Calu3 (cell line): Measurements from ENCODE around the gene MYRIP. TPM values are rescaled to one million over a fixed set of nuclear protein-coding genes. Genes with fewer than 3 reads are reported as not detected.

ENCODE experiments used
- BruUV-seq: library from RNA; stranded (reverse); fragments of 400-500 nt; replicated peaks from 2 replicates; lab custom pipeline; 2021; lab: Mats Ljungman, UMichigan
- CTCF ChIA-PET: fragments of 300-600 bp; sonication (Branson Sonifier 250); formaldehyde crosslinking; loops from one replicate; lab custom pipeline; 2022; ENCODE audit warnings: antibody characterized with exemption; lab: Charles Lee
- DNase-seq: peaks from one replicate; pipeline ENCODE4 v3.0.0; 2022
- H3K27ac Mint-ChIP-seq: one replicate; pipeline ENCODE4 v1.8.0; 2022; ENCODE audit warnings: mixed read lengths; ENCODE audit not compliant: unreplicated experiment
- H3K27me3 Mint-ChIP-seq: one replicate; pipeline ENCODE4 v1.8.0; 2022; ENCODE audit warnings: mixed read lengths; ENCODE audit not compliant: unreplicated experiment
- H3K36me3 Mint-ChIP-seq: one replicate; pipeline ENCODE4 v1.8.0; 2022; ENCODE audit warnings: mild to moderate bottlenecking, moderate library complexity, mixed read lengths; ENCODE audit not compliant: insufficient read depth, unreplicated experiment
- H3K4me1 Mint-ChIP-seq: one replicate; pipeline ENCODE4 v1.8.0; 2022; ENCODE audit warnings: mild to moderate bottlenecking, low read depth, mixed read lengths; ENCODE audit not compliant: unreplicated experiment
- H3K4me3 Mint-ChIP-seq: one replicate; pipeline ENCODE4 v1.8.0; 2022; ENCODE audit warnings: mild to moderate bottlenecking, low read depth, moderate library complexity, mixed read lengths; ENCODE audit not compliant: unreplicated experiment
- H3K9me3 Mint-ChIP-seq: one replicate; pipeline ENCODE4 v1.8.0; 2022; ENCODE audit warnings: low read depth, mixed read lengths; ENCODE audit not compliant: unreplicated experiment
- intact Hi-C: fragments of 100-400 bp; cut with micrococcal nuclease; formaldehyde crosslinking; loops from one replicate; pipeline ENCODE4 v1.10.0; 2022; ENCODE audit not compliant: unreplicated experiment
- total RNA-seq: library from RNA; stranded (reverse); gene quantifications from 2 replicates; pipeline ENCODE4 v1.2.3, GENCODE V29; 2022
- TF ChIP-seq, protein P1 (sequence below): fragments of 200-600 bp; IDR thresholded peaks from one replicate; pipeline ENCODE4 v1.8.0; 2022; ENCODE audit warnings: antibody characterized with exemption; ENCODE audit not compliant: unreplicated experiment

Gene MYRIP
- total RNA-seq, 1 experiment from 2014 or later = 5.6 TPM

DNA sequence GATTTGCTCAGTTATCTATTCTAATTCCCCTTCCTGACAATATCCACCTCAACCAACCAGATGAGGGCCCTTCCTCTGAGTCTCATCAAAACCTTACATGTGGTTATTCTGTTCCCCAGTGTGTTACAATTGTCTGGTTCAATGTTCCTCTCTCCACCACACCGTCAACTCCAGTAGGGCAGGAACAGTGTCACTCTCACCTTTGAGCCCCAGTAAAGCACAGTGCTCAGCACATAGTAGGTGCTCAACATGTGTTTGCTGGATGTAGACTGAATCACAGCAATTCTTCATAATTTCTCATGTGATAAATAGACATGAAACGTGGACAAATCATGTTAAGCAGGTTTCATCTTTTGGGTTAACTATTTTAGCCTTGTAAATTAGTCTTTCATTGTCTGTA, 397.1 kb downstream of the MYRIP start:
- DNase-seq = no peak
- H3K9me3 Mint-ChIP-seq = no peaks in the 10 kb centered on the region
- TF ChIP-seq, protein P1, sequence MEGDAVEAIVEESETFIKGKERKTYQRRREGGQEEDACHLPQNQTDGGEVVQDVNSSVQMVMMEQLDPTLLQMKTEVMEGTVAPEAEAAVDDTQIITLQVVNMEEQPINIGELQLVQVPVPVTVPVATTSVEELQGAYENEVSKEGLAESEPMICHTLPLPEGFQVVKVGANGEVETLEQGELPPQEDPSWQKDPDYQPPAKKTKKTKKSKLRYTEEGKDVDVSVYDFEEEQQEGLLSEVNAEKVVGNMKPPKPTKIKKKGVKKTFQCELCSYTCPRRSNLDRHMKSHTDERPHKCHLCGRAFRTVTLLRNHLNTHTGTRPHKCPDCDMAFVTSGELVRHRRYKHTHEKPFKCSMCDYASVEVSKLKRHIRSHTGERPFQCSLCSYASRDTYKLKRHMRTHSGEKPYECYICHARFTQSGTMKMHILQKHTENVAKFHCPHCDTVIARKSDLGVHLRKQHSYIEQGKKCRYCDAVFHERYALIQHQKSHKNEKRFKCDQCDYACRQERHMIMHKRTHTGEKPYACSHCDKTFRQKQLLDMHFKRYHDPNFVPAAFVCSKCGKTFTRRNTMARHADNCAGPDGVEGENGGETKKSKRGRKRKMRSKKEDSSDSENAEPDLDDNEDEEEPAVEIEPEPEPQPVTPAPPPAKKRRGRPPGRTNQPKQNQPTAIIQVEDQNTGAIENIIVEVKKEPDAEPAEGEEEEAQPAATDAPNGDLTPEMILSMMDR = no peak
- CTCF ChIA-PET = no interaction called here
- BruUV-seq = no TSS peak
- H3K4me3 Mint-ChIP-seq = no peak overlapping the region
- H3K27ac Mint-ChIP-seq = no peak overlapping the region
- intact Hi-C loops = no loop called here
- no peaks in the 10 kb centered on the region for H3K4me1 Mint-ChIP-seq
- H3K36me3 Mint-ChIP-seq = no peaks in the 10 kb centered on the region
- no peaks in the 10 kb centered on the region for H3K27me3 Mint-ChIP-seq

DNA sequence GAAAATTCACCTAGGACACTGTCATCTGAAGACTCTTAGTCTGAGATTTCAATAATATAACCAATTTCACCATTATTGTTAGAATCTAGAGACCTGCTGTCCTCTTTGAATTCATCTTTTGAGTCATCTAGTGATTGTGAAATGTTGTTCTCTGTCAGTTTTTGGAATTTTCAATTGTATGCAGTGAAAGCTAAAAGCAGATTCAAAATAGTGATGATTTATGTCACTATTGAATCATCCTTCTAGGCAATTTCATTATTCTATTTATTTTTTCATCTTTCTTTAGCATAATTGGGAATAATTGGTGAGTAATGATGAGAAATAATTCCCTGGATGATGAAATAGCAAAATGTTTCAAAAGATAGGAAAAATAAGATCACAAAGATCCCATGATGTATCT, 398.4 kb downstream of the MYRIP start:
- no peak for DNase-seq
- H3K27ac Mint-ChIP-seq = no peak overlapping the region
- no TSS peak for BruUV-seq
- CTCF ChIA-PET = no interaction called here
- intact Hi-C loops = no loop called here
- H3K4me3 Mint-ChIP-seq = no peak overlapping the region
- no peaks in the 10 kb centered on the region for H3K36me3 Mint-ChIP-seq
- TF ChIP-seq, protein P1 = no peak
- no peaks in the 10 kb centered on the region for H3K9me3 Mint-ChIP-seq
- no peaks in the 10 kb centered on the region for H3K4me1 Mint-ChIP-seq
- no peaks in the 10 kb centered on the region for H3K27me3 Mint-ChIP-seq

DNA sequence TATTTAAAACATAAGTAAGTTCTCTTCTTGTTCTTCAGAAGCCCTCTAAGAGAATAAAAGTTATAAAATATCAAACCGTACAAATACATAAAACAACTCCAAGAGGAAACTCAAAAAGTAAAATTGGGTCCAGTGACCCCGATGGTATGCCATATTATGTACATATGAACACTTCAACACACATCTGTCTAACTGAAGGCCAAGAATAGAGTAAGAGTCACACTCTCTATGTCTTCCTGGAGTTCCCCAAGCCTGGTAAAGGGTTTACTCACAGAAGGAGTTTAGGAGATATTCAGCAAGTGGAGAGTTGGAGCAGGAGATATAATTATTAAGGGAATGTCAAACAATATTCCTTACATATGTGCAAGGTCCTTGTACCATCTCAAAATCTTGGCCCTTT, 398.8 kb downstream of the MYRIP start:
- H3K9me3 Mint-ChIP-seq = no peaks in the 10 kb centered on the region
- H3K27me3 Mint-ChIP-seq = no peaks in the 10 kb centered on the region
- CTCF ChIA-PET = no interaction called here
- no peaks in the 10 kb centered on the region for H3K4me1 Mint-ChIP-seq
- H3K27ac Mint-ChIP-seq = no peak overlapping the region
- H3K4me3 Mint-ChIP-seq = no peak overlapping the region
- BruUV-seq = no TSS peak
- DNase-seq = no peak
- H3K36me3 Mint-ChIP-seq = no peaks in the 10 kb centered on the region
- TF ChIP-seq, protein P1 = no peak
- intact Hi-C loops = no loop called here

DNA sequence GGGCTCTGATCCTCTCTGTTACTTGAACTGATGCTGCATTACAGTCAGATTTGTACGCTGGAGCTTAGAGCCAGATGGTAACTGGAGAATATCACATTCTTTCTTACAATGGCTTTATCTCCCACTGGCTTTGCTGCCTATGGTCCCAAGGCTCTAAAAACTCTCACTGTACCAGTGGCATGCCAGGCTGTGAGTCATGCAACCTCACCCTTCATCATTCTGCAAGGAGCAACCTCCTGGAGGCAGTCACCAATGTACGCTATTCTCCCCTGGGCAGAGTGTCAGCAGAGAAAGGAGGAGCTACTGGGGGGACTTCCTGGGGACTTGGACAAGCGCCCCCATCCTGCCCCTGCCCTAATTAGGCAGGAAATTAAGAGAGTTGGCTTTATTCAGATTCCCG, 402.2 kb downstream of the MYRIP start:
- intact Hi-C loops = no loop called here
- H3K4me3 Mint-ChIP-seq = no peak overlapping the region
- H3K36me3 Mint-ChIP-seq = no peaks in the 10 kb centered on the region
- DNase-seq = peak; percentile 6
- no peaks in the 10 kb centered on the region for H3K9me3 Mint-ChIP-seq
- CTCF ChIA-PET = no interaction called here
- no peaks in the 10 kb centered on the region for H3K27me3 Mint-ChIP-seq
- no peaks in the 10 kb centered on the region for H3K4me1 Mint-ChIP-seq
- TF ChIP-seq, protein P1 = no peak
- H3K27ac Mint-ChIP-seq = no peak overlapping the region
- BruUV-seq = no TSS peak

DNA sequence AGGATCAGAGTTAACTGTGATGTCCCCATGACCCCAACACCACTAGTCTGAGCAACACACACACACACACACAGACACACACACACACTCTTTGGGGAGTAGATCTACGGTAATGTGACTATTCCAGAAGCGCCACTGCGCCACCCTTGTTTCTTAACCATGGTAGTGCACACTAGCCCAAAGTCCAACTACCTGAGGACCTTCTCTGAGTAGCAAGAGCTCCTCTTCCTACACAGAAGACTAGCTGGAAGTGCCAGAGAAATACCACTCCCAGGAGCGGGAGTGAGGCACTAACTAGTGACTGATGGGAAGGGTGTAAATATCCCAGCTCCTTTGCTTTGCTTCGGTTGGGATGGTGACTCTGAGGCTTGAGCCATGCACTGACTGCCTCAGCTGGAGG, 404.1 kb downstream of the MYRIP start:
- TF ChIP-seq, protein P1 = no peak
- H3K36me3 Mint-ChIP-seq = no peaks in the 10 kb centered on the region
- CTCF ChIA-PET = no interaction called here
- no peak overlapping the region for H3K4me3 Mint-ChIP-seq
- intact Hi-C loops = no loop called here
- no peaks in the 10 kb centered on the region for H3K4me1 Mint-ChIP-seq
- H3K27ac Mint-ChIP-seq = no peak overlapping the region
- no peaks in the 10 kb centered on the region for H3K27me3 Mint-ChIP-seq
- H3K9me3 Mint-ChIP-seq = no peaks in the 10 kb centered on the region
- no peak for DNase-seq
- no TSS peak for BruUV-seq
